Lower leg skin (tissue), 4 donors: Measurements from ENCODE around the gene CCDC188. TPM values are rescaled to one million over a fixed set of nuclear protein-coding genes. Genes with fewer than 3 reads are reported as not detected.

Source experiments
- DNase-seq, 2 donors: peaks; one replicate each; pipeline ENCODE4 v3.0.0-alpha.2; 2019; ENCODE audit warnings: low spot score in 2 of 2
- H3K4me3 ChIP-seq: fragments of 200-600 bp; sonication (generic); 2 replicates; pipeline ENCODE4 v1.5.1; 2017; ENCODE audit warnings: mild to moderate bottlenecking, low read depth; ENCODE audit not compliant: poor library complexity, severe bottlenecking
- CTCF ChIP-seq, 3 donors: fragments of 450-650 bp; IDR thresholded peaks; one replicate each; pipeline ENCODE4 v1.5.1; 2016; ENCODE audit warnings: antibody characterized with exemption in 3 of 3, mild to moderate bottlenecking in 3 of 3, moderate library complexity in 2 of 3
- POLR2A ChIP-seq, 2 donors: fragments of 450-650 bp; IDR thresholded peaks; one replicate each; pipeline ENCODE4 v1.6.1; 2016 to 2017; ENCODE audit warnings: antibody characterized with exemption in 2 of 2, mild to moderate bottlenecking in 1 of 2, moderate library complexity in 1 of 2
- WGBS, 2 donors: methylation state at CpG; one replicate each; pipeline ENCODE4 v1.1.5; 2018; 5-methylcytosine and 5-hydroxymethylcytosine counted together
- intact Hi-C: fragments of 100-400 bp; cut with DNase I; formaldehyde crosslinking; loops from one replicate; pipeline ENCODE4 v1.15.0; 2023; ENCODE audit warnings: low total_unique reads
- total RNA-seq, 4 donors: library from RNA; depleted of rRNA; stranded (reverse); fragments of >200 nt; gene quantifications; one replicate each; pipeline ENCODE4 v1.1.0, GENCODE V29; 2016

The CCDC188 gene
- total RNA-seq, 4 donors from 2014 or later: 0.16 to 2.1 (median 1.7) TPM; not detected in 1

GRCh38 chr22:20141186-20142077 is 9.4 kb downstream of the CCDC188 start:
- intact Hi-C loops: no loop called here
- no peak for TF ChIP-seq POLR2A (IDR thresholded peaks at IDR 0.05)
- no peak for TF ChIP-seq CTCF (IDR thresholded peaks at IDR 0.05)
- DNase-seq: no peak
- no peak overlapping the region for H3K4me3 ChIP-seq
- 89 to 90% methylated on average over 19 to 20 of the region's 22 CpGs for WGBS, 2 donors

- no peak for DNase-seq
- TF ChIP-seq POLR2A (IDR thresholded peaks at IDR 0.05) (no peak), CTCF (IDR thresholded peaks at IDR 0.05) (no peak)
- H3K4me3 ChIP-seq: no peak overlapping the region
- WGBS, 2 donors: 96 to 99% methylated on average over 8 of the region's 17 CpGs
- intact Hi-C loops: no loop called here
These were observed 10.3 kb downstream of the CCDC188 start for GRCh38 chr22:20140521-20140964.

- H3K4me3 ChIP-seq: no peak overlapping the region
- WGBS, 2 donors: 95 to 97% methylated on average over 4 to 11 of the region's 11 CpGs
- TF ChIP-seq CTCF (IDR thresholded peaks at IDR 0.05) (no peak), POLR2A (IDR thresholded peaks at IDR 0.05) (no peak)
- intact Hi-C loops: no loop called here
- DNase-seq: no peak
These were observed 10.8 kb downstream of the CCDC188 start for GRCh38 chr22:20140107-20140445.

- H3K4me3 ChIP-seq: no peak overlapping the region
- intact Hi-C loops: no loop called here
- DNase-seq: no peak
- TF ChIP-seq POLR2A (IDR thresholded peaks at IDR 0.05) (no peak), CTCF (IDR thresholded peaks at IDR 0.05) (no peak)
- 91 to 94% methylated on average over 30 to 36 of the region's 36 CpGs for WGBS, 2 donors
These were observed 11.3 kb downstream of the CCDC188 start for GRCh38 chr22:20139391-20140106.

- no peak for TF ChIP-seq POLR2A (IDR thresholded peaks at IDR 0.05)
- TF ChIP-seq CTCF (IDR thresholded peaks at IDR 0.05): no peak
- intact Hi-C loops: no loop called here
- H3K4me3 ChIP-seq: no peak overlapping the region
- 85 to 96% methylated on average over 12 to 16 of the region's 16 CpGs for WGBS, 2 donors
- no peak for DNase-seq
These were observed 12.0 kb downstream of the CCDC188 start for GRCh38 chr22:20138868-20139267.
